SU-DHL-6 (cell line): ENCODE results near the gene ARHGEF26.

Experiments used
- H2AFZ ChIP-seq: fragments of 200-600 bp; sonication (generic); 2 replicates; pipeline ENCODE4 v1.6.1; 2014; ENCODE audit warnings: low read depth, mild to moderate bottlenecking, moderate library complexity, mixed read lengths, antibody characterized with exemption, low read length; ENCODE audit not compliant: severe bottlenecking
- H3F3A ChIP-seq: fragments of 200-600 bp; shearing (Covaris generic); 2 replicates; pipeline ENCODE4 v1.6.0; 2016; ENCODE audit warnings: antibody characterized with exemption, mild to moderate bottlenecking; ENCODE audit not compliant: insufficient read depth
- H3K27ac ChIP-seq: fragments of 200-600 bp; sonication (generic); 2 replicates; pipeline ENCODE4 v1.5.1; 2016; ENCODE audit warnings: low read depth, mild to moderate bottlenecking, low read length, moderate library complexity, mixed read lengths
- H3K27me3 ChIP-seq: fragments of 200-600 bp; sonication (generic), shearing (Covaris generic); 2 replicates; pipeline ENCODE4 v1.6.0; 2014; ENCODE audit warnings: mild to moderate bottlenecking, low read length
- H3K36me3 ChIP-seq: fragments of 200-600 bp; sonication (generic); 2 replicates; pipeline ENCODE4 v1.6.1; 2014; ENCODE audit warnings: mild to moderate bottlenecking, low read length, mixed read lengths
- H3K4me2 ChIP-seq: fragments of 300-600, 200-600 bp; shearing (Covaris generic), sonication (generic); 2 replicates; pipeline ENCODE4 v1.6.0; 2014; ENCODE audit warnings: low read length, low read depth, mild to moderate bottlenecking; ENCODE audit not compliant: poor library complexity, severe bottlenecking
- H3K4me3 ChIP-seq: fragments of 200-600 bp; sonication (generic); 2 replicates; pipeline ENCODE4 v1.5.1; 2014; ENCODE audit warnings: antibody characterized with exemption, low read length, mild to moderate bottlenecking, mixed read lengths; ENCODE audit not compliant: insufficient read depth, poor library complexity, severe bottlenecking
- H3K79me2 ChIP-seq: fragments of 200-600 bp; sonication (generic); 2 replicates; pipeline ENCODE4 v1.6.1; 2014; ENCODE audit warnings: mild to moderate bottlenecking, low read length, moderate library complexity; ENCODE audit not compliant: insufficient read depth
- H3K9ac ChIP-seq: fragments of 200-600 bp; sonication (generic); 2 replicates; pipeline ENCODE4 v1.7.0; 2014; ENCODE audit warnings: mild to moderate bottlenecking, low read length
- H3K9me2 ChIP-seq: fragments of 200-600 bp; sonication (generic); replicated peaks from 2 replicates; pipeline ENCODE4 v1.6.1; 2014; ENCODE audit warnings: low read length; ENCODE audit not compliant: insufficient read depth
- H3K9me3 ChIP-seq: fragments of 200-600 bp; sonication (generic); 2 replicates; pipeline ENCODE4 v1.6.1; 2014; ENCODE audit warnings: low read length, mixed read lengths; ENCODE audit not compliant: insufficient read depth
- H4K20me1 ChIP-seq: fragments of 200-600 bp; sonication (generic); 2 replicates; pipeline ENCODE4 v1.6.1; 2014; ENCODE audit warnings: low read depth, mild to moderate bottlenecking, antibody characterized with exemption, low read length, moderate library complexity, mixed read lengths
- EZH2phosphoT487 ChIP-seq: fragments of 200-600 bp; sonication (generic), shearing (Covaris generic); conservative IDR thresholded peaks from 2 replicates; pipeline ENCODE4 v1.6.1; 2018; ENCODE audit warnings: mild to moderate bottlenecking, antibody characterized with exemption, low read length, moderate library complexity, mixed read lengths
- TF ChIP-seq, protein P1 (sequence below): fragments of 200-600 bp; sonication (generic); IDR thresholded peaks from one replicate; pipeline ENCODE4 v1.5.1; 2017; ENCODE audit warnings: antibody characterized with exemption, mild to moderate bottlenecking, low read length, moderate library complexity; ENCODE audit not compliant: insufficient read depth, poor library complexity, severe bottlenecking

ARHGEF26 gene

DNA sequence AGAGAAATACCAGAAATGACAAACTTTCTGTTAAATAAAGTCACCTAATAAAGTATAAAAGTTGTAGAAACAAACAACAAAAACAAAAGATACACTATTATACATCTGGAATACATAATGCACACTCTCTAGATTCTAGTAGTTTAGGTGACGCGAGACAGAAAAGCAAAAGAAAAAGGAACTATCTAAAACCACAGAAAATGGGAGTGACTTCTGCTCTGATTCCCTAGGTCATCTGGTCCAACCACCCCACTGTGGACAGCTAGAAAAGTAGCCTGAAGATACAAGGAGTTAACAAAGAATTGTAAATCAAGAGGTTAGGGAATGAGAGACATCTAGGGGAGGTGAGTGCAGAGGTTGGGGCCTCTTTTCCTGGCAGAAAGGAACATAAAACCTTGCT is 164.0 kb downstream of the ARHGEF26 start:
- H3K36me3 ChIP-seq: peaks cover 81% of the 10 kb centered on the region
- no peaks in the 10 kb centered on the region for H3K9me2 ChIP-seq
- no peaks in the 10 kb centered on the region for H3K79me2 ChIP-seq
- no peak overlapping the region for H2AFZ ChIP-seq
- no peaks in the 10 kb centered on the region for H3K27me3 ChIP-seq
- no peak overlapping the region for H3K4me3 ChIP-seq
- H3K9me3 ChIP-seq: no peaks in the 10 kb centered on the region
- no peak overlapping the region for H3K9ac ChIP-seq
- no peaks in the 10 kb centered on the region for H4K20me1 ChIP-seq
- no peaks in the 10 kb centered on the region for H3F3A ChIP-seq
- H3K27ac ChIP-seq: no peak overlapping the region
- TF ChIP-seq EZH2phosphoT487: no peak
- TF ChIP-seq, protein P1, sequence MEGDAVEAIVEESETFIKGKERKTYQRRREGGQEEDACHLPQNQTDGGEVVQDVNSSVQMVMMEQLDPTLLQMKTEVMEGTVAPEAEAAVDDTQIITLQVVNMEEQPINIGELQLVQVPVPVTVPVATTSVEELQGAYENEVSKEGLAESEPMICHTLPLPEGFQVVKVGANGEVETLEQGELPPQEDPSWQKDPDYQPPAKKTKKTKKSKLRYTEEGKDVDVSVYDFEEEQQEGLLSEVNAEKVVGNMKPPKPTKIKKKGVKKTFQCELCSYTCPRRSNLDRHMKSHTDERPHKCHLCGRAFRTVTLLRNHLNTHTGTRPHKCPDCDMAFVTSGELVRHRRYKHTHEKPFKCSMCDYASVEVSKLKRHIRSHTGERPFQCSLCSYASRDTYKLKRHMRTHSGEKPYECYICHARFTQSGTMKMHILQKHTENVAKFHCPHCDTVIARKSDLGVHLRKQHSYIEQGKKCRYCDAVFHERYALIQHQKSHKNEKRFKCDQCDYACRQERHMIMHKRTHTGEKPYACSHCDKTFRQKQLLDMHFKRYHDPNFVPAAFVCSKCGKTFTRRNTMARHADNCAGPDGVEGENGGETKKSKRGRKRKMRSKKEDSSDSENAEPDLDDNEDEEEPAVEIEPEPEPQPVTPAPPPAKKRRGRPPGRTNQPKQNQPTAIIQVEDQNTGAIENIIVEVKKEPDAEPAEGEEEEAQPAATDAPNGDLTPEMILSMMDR: no peak
- H3K4me2 ChIP-seq: no peak overlapping the region

DNA sequence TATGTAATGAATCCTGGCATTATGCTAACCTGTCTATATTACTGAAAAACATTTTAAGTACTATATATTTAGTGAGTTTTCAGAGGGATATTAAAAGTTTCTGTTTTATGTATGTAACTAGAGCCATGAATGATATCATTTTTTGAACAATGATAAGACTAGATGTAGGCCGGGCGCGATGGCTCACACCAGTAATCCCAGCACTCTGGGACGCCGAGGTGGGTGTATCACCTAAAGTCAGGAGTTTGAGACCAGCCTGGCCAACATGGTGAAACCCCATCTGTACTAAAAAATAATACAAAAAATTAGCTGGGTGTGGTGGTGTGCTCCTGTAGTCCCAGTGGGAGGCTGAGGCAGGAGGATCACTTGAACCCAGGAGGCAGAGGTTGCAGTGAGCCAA is 169.0 kb downstream of the ARHGEF26 start:
- H3K27me3 ChIP-seq: no peaks in the 10 kb centered on the region
- no peak overlapping the region for H3K4me2 ChIP-seq
- H3K79me2 ChIP-seq: no peaks in the 10 kb centered on the region
- TF ChIP-seq, protein P1: no peak
- no peak for TF ChIP-seq EZH2phosphoT487
- H2AFZ ChIP-seq: no peak overlapping the region
- H4K20me1 ChIP-seq: no peaks in the 10 kb centered on the region
- no peak overlapping the region for H3K4me3 ChIP-seq
- no peaks in the 10 kb centered on the region for H3K9me3 ChIP-seq
- peaks cover 75% of the 10 kb centered on the region; the same call in 1 of the 2 replicates for H3K36me3 ChIP-seq
- no peaks in the 10 kb centered on the region; the same call in 1 of the 2 replicates for H3F3A ChIP-seq
- H3K9ac ChIP-seq: no peak overlapping the region
- no peak overlapping the region for H3K27ac ChIP-seq
- no peaks in the 10 kb centered on the region for H3K9me2 ChIP-seq

DNA sequence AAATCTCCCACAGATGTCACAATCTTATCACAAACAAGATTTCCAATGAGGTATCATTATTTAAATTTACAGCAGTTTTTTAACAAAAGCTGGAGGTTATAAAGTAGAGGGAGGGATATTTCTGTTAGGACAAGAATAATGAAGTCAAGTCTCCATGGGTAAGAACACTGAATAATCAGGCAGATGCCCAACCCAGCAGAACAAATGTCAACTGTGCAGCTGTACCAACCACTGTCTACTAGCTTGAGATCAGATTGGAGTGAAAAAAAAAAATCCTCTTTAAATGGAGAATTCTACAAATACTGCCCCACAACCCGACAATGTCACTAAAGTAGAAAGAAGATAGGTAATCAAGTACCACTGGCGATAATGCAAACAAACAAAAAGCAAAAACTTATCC is 172.8 kb downstream of the ARHGEF26 start:
- Histone ChIP-seq H4K20me1 (0 out of 2 replicates have a peak, but pooled peaks cover 8% of the 10 kb centered on the region), H3K9me3 (no peaks in the 10 kb centered on the region), H3K79me2 (no peaks in the 10 kb centered on the region; the same call in 1 of the 2 replicates), H2AFZ (no peak overlapping the region), H3K9ac (no peak overlapping the region), H3K4me3 (no peak overlapping the region), H3F3A (no peaks in the 10 kb centered on the region; the same call in 1 of the 2 replicates), H3K36me3 (peaks cover 69% of the 10 kb centered on the region; the same call in 1 of the 2 replicates), H3K4me2 (no peak overlapping the region), H3K27ac (no peak overlapping the region), H3K27me3 (no peaks in the 10 kb centered on the region), H3K9me2 (no peaks in the 10 kb centered on the region)
- TF ChIP-seq, protein P1: no peak
- TF ChIP-seq EZH2phosphoT487: no peak
